Activated naive CD4-positive, alpha-beta T cell treated with Interleukin-2 at 50 U/mL for 16 hours (primary cell): Measurements from ENCODE around the gene LRRC41.
"Not testable (repeated sequence)": the region's sequence is repeated elsewhere in the genome, so short reads cannot be mapped to it uniquely, and the experiment has no call there.

Experiments
- DNase-seq: peaks from one replicate; pipeline ENCODE4 v3.0.0-alpha.2; 2020

LRRC41 gene

GRCh38 chr1:46284597-46285564, 18.5 kb downstream of the LRRC41 start:
- no peak for DNase-seq

GRCh38 chr1:46284058-46284457, 19.4 kb downstream of the LRRC41 start:
- no peak for DNase-seq

- no peak for DNase-seq
Measured at GRCh38 chr1:46281021-46281420, 22.4 kb downstream of the LRRC41 start.

- no peak for DNase-seq
Measured at GRCh38 chr1:46280092-46280491, 23.3 kb downstream of the LRRC41 start.

GRCh38 chr1:46278807-46279206, 24.6 kb downstream of the LRRC41 start:
- DNase-seq: no peak

GRCh38 chr1:46277658-46278373, 25.6 kb downstream of the LRRC41 start:
- DNase-seq: no peak

- no peak for DNase-seq
Measured at GRCh38 chr1:46275030-46275337, 28.4 kb downstream of the LRRC41 start.

GRCh38 chr1:46274225-46275029, 29.0 kb downstream of the LRRC41 start:
- DNase-seq: no peak

- DNase-seq: no peak
Measured at GRCh38 chr1:46268578-46268977, 34.8 kb downstream of the LRRC41 start.

- no peak for DNase-seq
Measured at GRCh38 chr1:46263146-46263545, 40.3 kb downstream of the LRRC41 start.

GRCh38 chr1:46262508-46262907, 40.9 kb downstream of the LRRC41 start:
- DNase-seq: no peak

- no peak for DNase-seq
Measured at GRCh38 chr1:46256523-46256922, 46.9 kb downstream of the LRRC41 start.

- no peak for DNase-seq
Measured at GRCh38 chr1:46254668-46255067, 48.7 kb downstream of the LRRC41 start.

- no peak for DNase-seq
Measured at GRCh38 chr1:46248122-46248920, 55.1 kb downstream of the LRRC41 start.

- peak; percentile 98 for DNase-seq
Measured at GRCh38 chr1:46247436-46248121, 55.8 kb downstream of the LRRC41 start, which contains the start of gene RAD54L. Gene RAD54L (plus strand): TSS chr1:46247763. CDS start chr1:46248406, 643 bp downstream.

- peak; percentile 64 for DNase-seq
Measured at GRCh38 chr1:46246548-46247435, 56.6 kb downstream of the LRRC41 start.

- DNase-seq: not testable (repeated sequence)
Measured at GRCh38 chr1:46246136-46246535, 57.3 kb downstream of the LRRC41 start.

- DNase-seq: no peak
Measured at GRCh38 chr1:46244656-46245371, 58.6 kb downstream of the LRRC41 start.

GRCh38 chr1:46243831-46244230, 59.6 kb downstream of the LRRC41 start:
- DNase-seq: not testable (repeated sequence)

- DNase-seq: no peak
Measured at GRCh38 chr1:46242918-46243317, 60.5 kb downstream of the LRRC41 start.
